Muscle of leg (tissue), 16 donors: ENCODE data around the gene ZNHIT1. TPM values are rescaled to one million over a fixed set of nuclear protein-coding genes. Genes with fewer than 3 reads are reported as not detected.

Source experiments
- DNase-seq: peaks from one replicate; pipeline ENCODE4 v3.0.0; 2013
- H3K27ac ChIP-seq: one replicate; pipeline ENCODE4 v1.5.1; 2013; ENCODE audit warnings: mild to moderate bottlenecking, low read length, control low read depth
- H3K27me3 ChIP-seq: one replicate; pipeline ENCODE4 v1.6.1; 2013; ENCODE audit warnings: low read length; ENCODE audit not compliant: control insufficient read depth, insufficient read depth
- H3K36me3 ChIP-seq: one replicate; pipeline ENCODE4 v1.6.1; 2013; ENCODE audit warnings: low read length; ENCODE audit not compliant: control insufficient read depth, insufficient read depth
- H3K4me1 ChIP-seq: one replicate; pipeline ENCODE4 v1.6.1; 2013; ENCODE audit warnings: low read length; ENCODE audit not compliant: control insufficient read depth, insufficient read depth
- H3K4me3 ChIP-seq: one replicate; pipeline ENCODE4 v1.5.1; 2013; ENCODE audit warnings: low read length, control low read depth
- H3K9me3 ChIP-seq: replicated peaks from 2 replicates; pipeline ENCODE4 v1.6.1; 2013; ENCODE audit warnings: low read depth, low read length; ENCODE audit not compliant: control insufficient read depth
- WGBS: methylation state at CpG from one replicate; pipeline ENCODE4 v1.1.5; 2013; ENCODE audit warnings: missing lambda C conversion rate; ENCODE audit not compliant: insufficient coverage; 5-methylcytosine and 5-hydroxymethylcytosine counted together
- long read RNA-seq, 11 donors: transcript quantifications; one replicate each; lab custom pipeline, GENCODE V29; 2026
- polyA plus RNA-seq, 8 donors: library from polyadenylated mRNA; unstranded; fragments of 120-200 nt; gene quantifications; one replicate each; pipeline versions ENCODE4 v1.2.1 to v1.2.3, GENCODE V29; 2013; ENCODE audit warnings: inconsistent platforms in 1 of 8, low replicate concordance in 1 of 8; ENCODE audit not compliant: insufficient read length in 8 of 8, insufficient read depth in 1 of 8
- total RNA-seq: library from RNA; stranded (reverse); fragments of 120-200 nt; gene quantifications from one replicate; pipeline ENCODE4 v1.2.4, GENCODE V29; 2013

ZNHIT1 gene
- total RNA-seq (67.3 TPM), polyA plus RNA-seq (10 to 100 TPM; 45.4 to 59.6 (median 47.6) TPM)
- long read RNA-seq, donor 1, transcript ZNHIT1-201 (5 exons, 1,225 nt): major isoform, 17 of 19 reads
- long read RNA-seq, donor 1, partial matches to known transcripts: 0 of 19 reads
- long read RNA-seq, donor 1, other reads (novel, unspliced or antisense): 0 of 19 reads
- long read RNA-seq, donor 2, partial matches to known transcripts: 0 of 4 reads
- long read RNA-seq, donor 2, other reads (novel, unspliced or antisense): 0 of 4 reads
- long read RNA-seq, donor 3, transcript ZNHIT1-203 (4 exons, 2,898 nt): minor isoform, 5 of 46 reads
- long read RNA-seq, donor 3, transcript ZNHIT1-201 (5 exons, 1,225 nt): major isoform, 41 of 46 reads
- long read RNA-seq, donor 3, partial matches to known transcripts: 0 of 46 reads
- long read RNA-seq, donor 3, other reads (novel, unspliced or antisense): 0 of 46 reads
- long read RNA-seq, donor 4, transcript ZNHIT1-201 (5 exons, 1,225 nt): major isoform, 31 of 33 reads
- long read RNA-seq, donor 4, partial matches to known transcripts: 0 of 33 reads
- long read RNA-seq, donor 4, other reads (novel, unspliced or antisense): 0 of 33 reads
- long read RNA-seq, donor 5, transcript ZNHIT1-203 (4 exons, 2,898 nt): minor isoform, 13 of 141 reads
- long read RNA-seq, donor 5, transcript ZNHIT1-201 (5 exons, 1,225 nt): major isoform, 92 of 141 reads
- long read RNA-seq, donor 5, partial matches to known transcripts: 36 of 141 reads
- long read RNA-seq, donor 5, other reads (novel, unspliced or antisense): 0 of 141 reads
- long read RNA-seq, donor 6, transcript ZNHIT1-201 (5 exons, 1,225 nt): major isoform, 62 of 75 reads
- long read RNA-seq, donor 6, transcript ZNHIT1-203 (4 exons, 2,898 nt): minor isoform, 8 of 75 reads
- long read RNA-seq, donor 6, partial matches to known transcripts: 5 of 75 reads
- long read RNA-seq, donor 6, other reads (novel, unspliced or antisense): 0 of 75 reads
- long read RNA-seq, donor 7, transcript ZNHIT1-201 (5 exons, 1,225 nt): major isoform, 51 of 70 reads
- long read RNA-seq, donor 7, partial matches to known transcripts: 16 of 70 reads
- long read RNA-seq, donor 7, other reads (novel, unspliced or antisense): 0 of 70 reads
- long read RNA-seq, donor 8, transcript ZNHIT1-201 (5 exons, 1,225 nt): major isoform, 25 of 28 reads
- long read RNA-seq, donor 8, partial matches to known transcripts: 0 of 28 reads
- long read RNA-seq, donor 8, other reads (novel, unspliced or antisense): 0 of 28 reads
- long read RNA-seq, donor 9, transcript ZNHIT1-201 (5 exons, 1,225 nt): major isoform, 27 of 30 reads
- long read RNA-seq, donor 9, partial matches to known transcripts: 0 of 30 reads
- long read RNA-seq, donor 9, other reads (novel, unspliced or antisense): 0 of 30 reads
- long read RNA-seq, donor 10, transcript ZNHIT1-201 (5 exons, 1,225 nt): major isoform, 46 of 60 reads
- long read RNA-seq, donor 10, transcript ZNHIT1-203 (4 exons, 2,898 nt): minor isoform, 6 of 60 reads
- long read RNA-seq, donor 10, partial matches to known transcripts: 8 of 60 reads
- long read RNA-seq, donor 10, other reads (novel, unspliced or antisense): 0 of 60 reads
- long read RNA-seq, donor 11, transcript ZNHIT1-201 (5 exons, 1,225 nt): major isoform, 45 of 54 reads
- long read RNA-seq, donor 11, partial matches to known transcripts: 7 of 54 reads
- long read RNA-seq, donor 11, other reads (novel, unspliced or antisense): 0 of 54 reads

DNA sequence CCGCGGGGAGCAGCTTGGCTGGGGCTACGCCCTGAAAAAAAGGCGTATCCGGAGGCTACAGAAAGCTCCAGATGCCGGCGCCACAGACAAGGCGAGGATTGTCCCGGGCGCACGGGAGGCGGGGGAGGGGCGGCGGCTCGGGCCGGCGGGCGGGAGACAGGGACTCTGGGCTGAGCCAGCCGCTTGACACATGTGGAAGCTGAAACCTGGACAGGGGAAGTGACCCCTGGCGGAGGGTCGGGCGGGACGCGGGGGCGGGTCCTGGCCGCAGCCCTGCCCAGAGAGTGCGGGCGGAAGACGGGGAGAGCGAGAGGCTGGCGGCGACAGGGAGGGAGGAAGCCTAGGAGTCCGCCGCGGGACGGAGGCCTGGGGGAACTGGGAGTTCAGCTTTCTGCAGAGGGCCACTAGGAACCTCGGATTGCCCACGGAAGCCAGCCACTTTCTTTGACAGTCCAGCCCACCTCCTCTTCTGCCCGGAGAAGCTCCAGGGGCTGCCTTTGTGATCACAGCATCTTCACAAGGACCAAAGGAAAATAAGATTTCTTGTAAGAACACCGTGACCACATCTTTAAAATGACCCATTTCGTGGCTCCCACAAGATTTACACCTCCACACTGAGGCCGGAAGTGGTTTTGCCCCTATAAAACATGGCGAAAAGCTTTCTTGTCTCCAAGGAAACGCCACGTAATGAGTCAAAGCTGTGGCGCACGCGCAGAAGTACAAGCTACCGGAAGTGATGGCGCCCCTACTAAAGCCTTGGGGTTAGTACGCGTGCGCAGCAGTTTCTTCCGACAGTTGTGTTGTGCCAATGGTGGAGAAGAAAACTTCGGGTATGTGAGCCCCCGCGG lies at the start of gene ZNHIT1, which contains the start of gene PLOD3:
ZNHIT1 (plus strand) TSS at position 778 of the 848 bp plus-strand sequence; CDS start at position 809, 31 bp downstream.
PLOD3 (minus strand) TSS at position 194 of the 848 bp plus-strand sequence. CDS start 307 bp downstream, outside the sequence.
- under 1% methylated on average over 49 of the region's 57 CpGs for WGBS
- Histone ChIP-seq H3K9me3 (no peaks in the 10 kb centered on the region), H3K36me3 (peaks cover 25% of the 10 kb centered on the region), H3K27me3 (no peaks in the 10 kb centered on the region), H3K4me1 (peaks cover 26% of the 10 kb centered on the region), H3K4me3 (peak within 1 kb of the TSS; percentile 84), H3K27ac (peak within 1 kb of the TSS; percentile 93)
- DNase-seq: peak; percentile 99

- Histone ChIP-seq H3K27me3 (peaks cover 100% of the 10 kb centered on the region), H3K27ac (no peak overlapping the region), H3K4me1 (peaks cover 43% of the 10 kb centered on the region), H3K9me3 (no peaks in the 10 kb centered on the region), H3K4me3 (no peak overlapping the region), H3K36me3 (no peaks in the 10 kb centered on the region)
- no CpG with 5 or more reads among the region's 6 CpGs for WGBS
- no peak for DNase-seq
Observed at GRCh38 chr7:101168412-101169049, 49.4 kb upstream of the ZNHIT1 start.

GRCh38 chr7:101169110-101169837 lies 48.7 kb upstream of the ZNHIT1 start:
- Histone ChIP-seq H3K27me3 (peaks cover 100% of the 10 kb centered on the region), H3K4me3 (no peak overlapping the region), H3K4me1 (peaks cover 40% of the 10 kb centered on the region), H3K27ac (no peak overlapping the region), H3K36me3 (no peaks in the 10 kb centered on the region), H3K9me3 (no peaks in the 10 kb centered on the region)
- no peak for DNase-seq
- WGBS: 3% methylated on average over 7 of the region's 18 CpGs

DNA sequence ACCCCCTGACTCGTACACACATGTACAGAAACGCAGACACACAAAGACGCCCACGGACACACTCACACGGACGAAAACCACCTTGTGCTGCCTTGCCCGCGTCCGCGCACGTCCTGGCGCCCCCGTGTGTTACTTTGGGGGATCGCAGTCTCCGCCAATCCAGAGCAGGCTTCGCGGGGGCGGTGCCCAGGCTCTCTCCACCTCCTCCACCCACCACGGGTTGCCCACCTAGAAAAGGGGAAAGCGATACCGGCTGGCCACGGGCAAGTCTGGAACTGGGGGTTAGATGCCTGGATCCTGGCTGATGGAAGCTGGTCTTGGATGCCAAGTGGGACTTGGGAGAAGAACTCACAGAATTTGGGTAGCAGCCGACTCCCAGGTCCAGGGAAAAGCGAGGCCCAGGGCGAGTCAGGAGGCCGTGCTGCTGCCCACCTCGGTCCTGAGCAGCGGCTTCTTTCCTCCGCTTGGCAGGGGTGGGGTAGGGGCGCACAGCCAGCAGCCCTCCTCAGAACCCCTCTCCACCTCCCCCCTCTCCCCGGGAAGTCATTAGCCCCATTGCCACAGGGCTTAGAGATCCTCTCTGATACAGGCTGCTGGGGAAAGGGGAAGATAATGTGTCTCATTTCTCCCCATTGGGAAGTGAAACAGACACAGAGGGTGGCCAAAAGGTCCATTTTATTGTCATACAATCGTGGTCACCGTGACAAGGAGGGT lies 48.0 kb upstream of the ZNHIT1 start:
- Histone ChIP-seq H3K27ac (no peak overlapping the region), H3K9me3 (no peaks in the 10 kb centered on the region), H3K4me3 (no peak overlapping the region), H3K36me3 (no peaks in the 10 kb centered on the region), H3K27me3 (peaks cover 100% of the 10 kb centered on the region), H3K4me1 (peaks cover 33% of the 10 kb centered on the region)
- 5% methylated on average over 4 of the region's 33 CpGs for WGBS
- peak; percentile 49 for DNase-seq

GRCh38 chr7:101170617-101171441 lies 47.1 kb upstream of the ZNHIT1 start:
- no peak overlapping the region for H3K27ac ChIP-seq
- DNase-seq: no peak
- WGBS: 4% methylated on average over 13 of the region's 17 CpGs
- peaks cover 100% of the 10 kb centered on the region for H3K27me3 ChIP-seq
- H3K4me3 ChIP-seq: no peak overlapping the region
- no peaks in the 10 kb centered on the region for H3K9me3 ChIP-seq
- H3K4me1 ChIP-seq: peaks cover 24% of the 10 kb centered on the region
- H3K36me3 ChIP-seq: no peaks in the 10 kb centered on the region

GRCh38 chr7:101171442-101171837 lies 46.5 kb upstream of the ZNHIT1 start:
- no peaks in the 10 kb centered on the region for H3K36me3 ChIP-seq
- H3K4me3 ChIP-seq: no peak overlapping the region
- no peaks in the 10 kb centered on the region for H3K9me3 ChIP-seq
- no peak for DNase-seq
- peaks cover 100% of the 10 kb centered on the region for H3K27me3 ChIP-seq
- H3K4me1 ChIP-seq: peaks cover 22% of the 10 kb centered on the region
- H3K27ac ChIP-seq: no peak overlapping the region
- 6% methylated on average over 2 of the region's 13 CpGs for WGBS
